AG10803 (cell line): Measurements from ENCODE around the gene TMEM181.

Experiments
- DNase-seq: peaks from one replicate; pipeline ENCODE4 v3.0.0; 2010; ENCODE audit warnings: low read depth
- H3K4me3 ChIP-seq: 2 replicates; pipeline ENCODE4 v1.5.1; 2011; ENCODE audit warnings: mild to moderate bottlenecking, low read length, control low read depth
- TF ChIP-seq, protein P1 (sequence below): conservative IDR thresholded peaks from 2 replicates; pipeline ENCODE4 v1.5.1; 2011; ENCODE audit warnings: mild to moderate bottlenecking, low read length, control low read depth, inconsistent platforms

TMEM181 gene

DNA sequence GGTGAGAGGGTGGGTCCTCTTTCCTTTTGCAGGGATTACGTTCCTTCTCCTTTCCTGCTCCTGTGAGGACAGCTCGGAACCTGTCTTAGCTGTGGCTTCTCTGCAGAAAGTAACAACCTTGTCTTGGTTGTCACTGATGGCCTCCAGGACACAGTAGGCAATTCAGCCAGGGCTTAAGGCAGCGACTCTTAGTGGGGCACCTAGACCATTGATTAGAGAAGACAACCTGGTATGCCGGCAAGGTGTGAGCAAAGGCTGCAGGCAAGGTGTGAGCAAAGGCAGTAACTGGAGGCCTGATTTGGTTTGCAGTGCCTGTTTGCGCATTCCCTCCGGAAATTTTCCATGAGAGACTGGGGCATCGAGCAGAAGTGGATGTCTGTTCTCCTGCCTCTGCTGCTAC lies 47.0 kb downstream of the TMEM181 start:
- TF ChIP-seq, protein P1, sequence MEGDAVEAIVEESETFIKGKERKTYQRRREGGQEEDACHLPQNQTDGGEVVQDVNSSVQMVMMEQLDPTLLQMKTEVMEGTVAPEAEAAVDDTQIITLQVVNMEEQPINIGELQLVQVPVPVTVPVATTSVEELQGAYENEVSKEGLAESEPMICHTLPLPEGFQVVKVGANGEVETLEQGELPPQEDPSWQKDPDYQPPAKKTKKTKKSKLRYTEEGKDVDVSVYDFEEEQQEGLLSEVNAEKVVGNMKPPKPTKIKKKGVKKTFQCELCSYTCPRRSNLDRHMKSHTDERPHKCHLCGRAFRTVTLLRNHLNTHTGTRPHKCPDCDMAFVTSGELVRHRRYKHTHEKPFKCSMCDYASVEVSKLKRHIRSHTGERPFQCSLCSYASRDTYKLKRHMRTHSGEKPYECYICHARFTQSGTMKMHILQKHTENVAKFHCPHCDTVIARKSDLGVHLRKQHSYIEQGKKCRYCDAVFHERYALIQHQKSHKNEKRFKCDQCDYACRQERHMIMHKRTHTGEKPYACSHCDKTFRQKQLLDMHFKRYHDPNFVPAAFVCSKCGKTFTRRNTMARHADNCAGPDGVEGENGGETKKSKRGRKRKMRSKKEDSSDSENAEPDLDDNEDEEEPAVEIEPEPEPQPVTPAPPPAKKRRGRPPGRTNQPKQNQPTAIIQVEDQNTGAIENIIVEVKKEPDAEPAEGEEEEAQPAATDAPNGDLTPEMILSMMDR: no peak
- no peak overlapping the region for H3K4me3 ChIP-seq
- DNase-seq: no peak

- TF ChIP-seq, protein P1: no peak
- no peak overlapping the region for H3K4me3 ChIP-seq
- no peak for DNase-seq
Observed at GRCh38 chr6:158607411-158608170, 47.7 kb downstream of the TMEM181 start.

GRCh38 chr6:158608221-158608620 lies 48.3 kb downstream of the TMEM181 start:
- DNase-seq: no peak
- TF ChIP-seq, protein P1: no peak
- no peak overlapping the region for H3K4me3 ChIP-seq

DNA sequence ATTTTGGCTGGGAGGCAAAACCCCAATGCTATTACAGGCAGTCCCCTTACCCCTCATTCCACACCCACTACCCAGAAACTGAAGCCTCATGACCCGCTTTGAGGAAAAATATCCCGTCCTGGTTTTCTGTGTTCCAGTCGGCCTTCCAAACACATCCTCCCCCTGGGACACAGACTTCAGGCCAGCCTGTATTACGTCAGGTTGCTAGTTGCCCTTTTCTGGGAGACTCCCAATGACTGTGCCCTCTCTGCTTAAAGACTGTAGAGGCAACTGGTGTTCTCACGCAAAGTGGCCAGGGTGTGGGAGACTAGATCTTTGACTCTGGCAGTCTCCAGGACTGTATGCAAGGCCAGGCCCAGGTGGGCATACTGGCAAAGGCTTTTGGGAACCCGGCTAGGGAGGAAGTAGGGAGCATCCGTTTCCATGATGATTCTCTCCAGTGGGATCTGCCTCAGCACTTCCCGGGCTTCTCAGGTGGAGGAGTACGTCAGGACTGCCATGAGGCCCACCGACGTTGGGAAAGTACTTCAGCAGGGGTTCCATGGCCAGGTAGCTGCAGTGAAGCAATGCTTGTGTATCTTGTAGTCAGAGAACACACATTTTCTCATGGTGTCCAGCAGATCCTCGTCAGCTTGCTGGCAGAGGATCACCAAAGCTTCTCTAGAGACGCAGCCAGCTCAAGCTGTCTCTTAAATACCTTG lies 49.7 kb downstream of the TMEM181 start:
- no peak for DNase-seq
- TF ChIP-seq, protein P1: no peak

DNA sequence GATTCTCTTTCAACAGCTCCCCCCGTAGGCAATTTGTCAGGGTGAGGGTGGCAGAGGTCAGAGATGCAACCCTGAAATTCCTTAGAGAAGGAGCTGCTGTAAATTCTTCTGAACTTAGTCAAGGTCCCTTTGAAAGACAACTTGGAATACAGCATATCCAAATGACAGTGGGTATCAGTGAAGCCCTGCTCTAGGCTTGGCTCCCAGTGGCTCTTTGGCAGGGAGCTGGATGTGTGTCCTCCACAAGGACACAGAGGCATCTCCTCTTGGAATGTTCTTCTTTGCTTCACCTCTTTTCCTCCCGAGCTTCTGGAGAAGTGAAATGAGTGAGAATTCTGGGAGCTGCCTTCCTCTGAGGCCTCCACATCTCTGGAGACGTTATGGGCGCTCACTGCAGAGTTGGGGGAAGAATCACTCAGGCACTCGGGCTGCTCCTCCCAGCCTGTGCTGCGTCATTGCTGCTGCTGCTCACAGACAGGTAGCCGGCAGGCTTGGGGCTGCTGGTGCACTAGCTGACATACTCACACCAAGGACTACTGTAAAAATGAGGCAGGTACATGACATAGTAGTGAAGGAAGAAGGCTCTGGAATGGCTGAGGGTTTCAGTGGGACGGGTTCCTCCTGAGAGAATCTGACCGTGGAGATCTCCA lies 50.6 kb downstream of the TMEM181 start:
- TF ChIP-seq, protein P1: no peak

More for the DNA sequence above, 49.7 kb downstream of the TMEM181 start:
- H3K4me3 ChIP-seq: no peak overlapping the region

GRCh38 chr6:158611039-158611438 lies 51.1 kb downstream of the TMEM181 start:
- no peak overlapping the region for H3K4me3 ChIP-seq
- TF ChIP-seq, protein P1: no peak
- DNase-seq: no peak

More for the DNA sequence above, 50.6 kb downstream of the TMEM181 start:
- H3K4me3 ChIP-seq: no peak overlapping the region
- no peak for DNase-seq
